ENCODE data around the gene UBXN11.

Gene UBXN11

GRCh38 chr1:26350701-26351589 is 44.5 kb upstream of the UBXN11 start:
- Histone ChIP-seq H3K27me3 (ENCODE audit: control insufficient read depth in 1 of 2, insufficient read depth in 1 of 2, low read length in 2 of 2) (peaks cover 14 to 19% of the 10 kb centered on the region in 2 experiments), H4K8ac (ENCODE audit: low read length) (no peak overlapping the region), H3K4me1 (ENCODE audit: control insufficient read depth, insufficient read depth, low read depth, low read length) (peaks cover 18% of the 10 kb centered on the region), H3K4me3 (ENCODE audit: insufficient read depth in 1 of 2, low read depth in 1 of 2, low read length in 2 of 2) (no peak overlapping the region), H2AFZ (ENCODE audit: low read depth, low read length) (no peak overlapping the region), H3K36me3 (ENCODE audit: control insufficient read depth in 1 of 2, insufficient read depth in 2 of 2, low read depth in 1 of 2, low read length in 2 of 2) (no peaks in the 10 kb centered on the region), H3K79me1 (replicated peaks; ENCODE audit: low read length, poor library complexity, severe bottlenecking) (no peaks in the 10 kb centered on the region), H2AK5ac (ENCODE audit: low read length, severe bottlenecking) (no peak overlapping the region), H3K4ac (ENCODE audit: low read depth in 1 of 2, low read length in 2 of 2) (no peak overlapping the region), H2BK5ac (ENCODE audit: low read depth, low read length, poor library complexity, severe bottlenecking) (no peak overlapping the region), H3K14ac (ENCODE audit: low read length in 2 of 2) (no peak overlapping the region), H3K18ac (ENCODE audit: low read depth in 1 of 2, low read length in 2 of 2) (no peak overlapping the region), H3K4me2 (ENCODE audit: low read length, poor library complexity, severe bottlenecking) (no peak overlapping the region), H4K91ac (ENCODE audit: low read length) (no peak overlapping the region), H3K23ac (ENCODE audit: low read length in 2 of 2) (no peak overlapping the region), H2BK15ac (ENCODE audit: low read depth, poor library complexity, severe bottlenecking) (no peak overlapping the region), H3K9me3 (ENCODE audit: control insufficient read depth, low read length) (no peaks in the 10 kb centered on the region), H3K27ac (ENCODE audit: low read length, poor library complexity, severe bottlenecking) (no peak overlapping the region), H2BK12ac (ENCODE audit: low read length in 2 of 2) (peak overlapping the region in 1 of 2 experiments; percentile 12), H3K9ac (ENCODE audit: low read length) (no peak overlapping the region), H2BK120ac (ENCODE audit: low read depth, low read length) (no peak overlapping the region)
- 49% methylated on average over 9 of the region's 9 CpGs for WGBS
- DNase-seq = peak; percentile 33

- H2BK12ac ChIP-seq (ENCODE audit: low read length in 2 of 2) = no peak overlapping the region
- H3K27ac ChIP-seq (ENCODE audit: low read length, poor library complexity, severe bottlenecking) = no peak overlapping the region
- peaks cover 18% of the 10 kb centered on the region for H3K4me1 ChIP-seq (ENCODE audit: control insufficient read depth, insufficient read depth, low read depth, low read length)
- 77% methylated on average over 2 of the region's 2 CpGs for WGBS
- H3K9ac ChIP-seq (ENCODE audit: low read length) = no peak overlapping the region
- H3K4ac ChIP-seq (ENCODE audit: low read depth in 1 of 2, low read length in 2 of 2) = no peak overlapping the region
- no peak overlapping the region for H4K91ac ChIP-seq (ENCODE audit: low read length)
- H3K14ac ChIP-seq (ENCODE audit: low read length in 2 of 2) = no peak overlapping the region
- no peak overlapping the region for H2AFZ ChIP-seq (ENCODE audit: low read depth, low read length)
- no peak overlapping the region for H2BK120ac ChIP-seq (ENCODE audit: low read depth, low read length)
- H2BK15ac ChIP-seq (ENCODE audit: low read depth, poor library complexity, severe bottlenecking) = no peak overlapping the region
- no peak overlapping the region for H4K8ac ChIP-seq (ENCODE audit: low read length)
- H3K23ac ChIP-seq (ENCODE audit: low read length in 2 of 2) = no peak overlapping the region
- H3K18ac ChIP-seq (ENCODE audit: low read depth in 1 of 2, low read length in 2 of 2) = no peak overlapping the region
- H3K36me3 ChIP-seq (ENCODE audit: control insufficient read depth in 1 of 2, insufficient read depth in 2 of 2, low read depth in 1 of 2, low read length in 2 of 2) = no peaks in the 10 kb centered on the region
- no peak overlapping the region for H2AK5ac ChIP-seq (ENCODE audit: low read length, severe bottlenecking)
- no peaks in the 10 kb centered on the region for H3K9me3 ChIP-seq (ENCODE audit: control insufficient read depth, low read length)
- H3K79me1 ChIP-seq (replicated peaks; ENCODE audit: low read length, poor library complexity, severe bottlenecking) = no peaks in the 10 kb centered on the region
- no peak overlapping the region for H2BK5ac ChIP-seq (ENCODE audit: low read depth, low read length, poor library complexity, severe bottlenecking)
- H3K4me3 ChIP-seq (ENCODE audit: insufficient read depth in 1 of 2, low read depth in 1 of 2, low read length in 2 of 2) = no peak overlapping the region
- H3K4me2 ChIP-seq (ENCODE audit: low read length, poor library complexity, severe bottlenecking) = no peak overlapping the region
- no peak for DNase-seq
- H3K27me3 ChIP-seq (ENCODE audit: control insufficient read depth in 1 of 2, insufficient read depth in 1 of 2, low read length in 2 of 2) = peaks cover 8 to 13% of the 10 kb centered on the region in 2 experiments
Observed at GRCh38 chr1:26350343-26350700, 43.9 kb upstream of the UBXN11 start.

GRCh38 chr1:26349877-26350244 is 43.4 kb upstream of the UBXN11 start:
- H3K27me3 ChIP-seq (ENCODE audit: control insufficient read depth in 1 of 2, insufficient read depth in 1 of 2, low read length in 2 of 2) = peaks cover 3 to 13% of the 10 kb centered on the region in 2 experiments
- H3K4me2 ChIP-seq (ENCODE audit: low read length, poor library complexity, severe bottlenecking) = no peak overlapping the region
- peaks cover 18% of the 10 kb centered on the region for H3K4me1 ChIP-seq (ENCODE audit: control insufficient read depth, insufficient read depth, low read depth, low read length)
- H4K91ac ChIP-seq (ENCODE audit: low read length) = no peak overlapping the region
- no peak overlapping the region for H3K4ac ChIP-seq (ENCODE audit: low read depth in 1 of 2, low read length in 2 of 2)
- H3K4me3 ChIP-seq (ENCODE audit: insufficient read depth in 1 of 2, low read depth in 1 of 2, low read length in 2 of 2) = no peak overlapping the region
- H3K23ac ChIP-seq (ENCODE audit: low read length in 2 of 2) = no peak overlapping the region
- H3K79me1 ChIP-seq (replicated peaks; ENCODE audit: low read length, poor library complexity, severe bottlenecking) = no peaks in the 10 kb centered on the region
- H2BK5ac ChIP-seq (ENCODE audit: low read depth, low read length, poor library complexity, severe bottlenecking) = no peak overlapping the region
- DNase-seq = no peak
- no peak overlapping the region for H2BK15ac ChIP-seq (ENCODE audit: low read depth, poor library complexity, severe bottlenecking)
- no peak overlapping the region for H3K9ac ChIP-seq (ENCODE audit: low read length)
- H4K8ac ChIP-seq (ENCODE audit: low read length) = no peak overlapping the region
- H3K18ac ChIP-seq (ENCODE audit: low read depth in 1 of 2, low read length in 2 of 2) = no peak overlapping the region
- no peak overlapping the region for H2BK120ac ChIP-seq (ENCODE audit: low read depth, low read length)
- 89% methylated on average over 5 of the region's 5 CpGs for WGBS
- no peak overlapping the region for H2AK5ac ChIP-seq (ENCODE audit: low read length, severe bottlenecking)
- no peak overlapping the region for H3K27ac ChIP-seq (ENCODE audit: low read length, poor library complexity, severe bottlenecking)
- H2BK12ac ChIP-seq (ENCODE audit: low read length in 2 of 2) = no peak overlapping the region
- no peak overlapping the region for H3K14ac ChIP-seq (ENCODE audit: low read length in 2 of 2)
- no peaks in the 10 kb centered on the region for H3K36me3 ChIP-seq (ENCODE audit: control insufficient read depth in 1 of 2, insufficient read depth in 2 of 2, low read depth in 1 of 2, low read length in 2 of 2)
- H2AFZ ChIP-seq (ENCODE audit: low read depth, low read length) = no peak overlapping the region
- H3K9me3 ChIP-seq (ENCODE audit: control insufficient read depth, low read length) = no peaks in the 10 kb centered on the region

GRCh38 chr1:26349188-26349876 is 42.9 kb upstream of the UBXN11 start:
- WGBS = 60% methylated on average over 7 of the region's 7 CpGs

More at GRCh38 chr1:26349188-26349876, 42.9 kb upstream of the UBXN11 start:
- no peak overlapping the region for H3K27ac ChIP-seq (ENCODE audit: low read length, poor library complexity, severe bottlenecking)
- no peak overlapping the region for H2AK5ac ChIP-seq (ENCODE audit: low read length, severe bottlenecking)
- H3K4me2 ChIP-seq (ENCODE audit: low read length, poor library complexity, severe bottlenecking) = no peak overlapping the region
- H3K9ac ChIP-seq (ENCODE audit: low read length) = no peak overlapping the region
- H3K18ac ChIP-seq (ENCODE audit: low read depth in 1 of 2, low read length in 2 of 2) = no peak overlapping the region
- no peak overlapping the region for H2AFZ ChIP-seq (ENCODE audit: low read depth, low read length)
- DNase-seq = peak; percentile 62
- H2BK15ac ChIP-seq (ENCODE audit: low read depth, poor library complexity, severe bottlenecking) = no peak overlapping the region
- H3K23ac ChIP-seq (ENCODE audit: low read length in 2 of 2) = no peak overlapping the region
- H2BK120ac ChIP-seq (ENCODE audit: low read depth, low read length) = no peak overlapping the region
- no peaks in the 10 kb centered on the region for H3K79me1 ChIP-seq (replicated peaks; ENCODE audit: low read length, poor library complexity, severe bottlenecking)
- H3K9me3 ChIP-seq (ENCODE audit: control insufficient read depth, low read length) = no peaks in the 10 kb centered on the region
- H4K91ac ChIP-seq (ENCODE audit: low read length) = no peak overlapping the region
- peaks cover 6 to 13% of the 10 kb centered on the region in 2 experiments for H3K27me3 ChIP-seq (ENCODE audit: control insufficient read depth in 1 of 2, insufficient read depth in 1 of 2, low read length in 2 of 2)
- no peaks in the 10 kb centered on the region for H3K36me3 ChIP-seq (ENCODE audit: control insufficient read depth in 1 of 2, insufficient read depth in 2 of 2, low read depth in 1 of 2, low read length in 2 of 2)
- H2BK12ac ChIP-seq (ENCODE audit: low read length in 2 of 2) = no peak overlapping the region
- H3K14ac ChIP-seq (ENCODE audit: low read length in 2 of 2) = no peak overlapping the region
- no peak overlapping the region for H3K4ac ChIP-seq (ENCODE audit: low read depth in 1 of 2, low read length in 2 of 2)
- no peak overlapping the region for H4K8ac ChIP-seq (ENCODE audit: low read length)
- no peak overlapping the region for H2BK5ac ChIP-seq (ENCODE audit: low read depth, low read length, poor library complexity, severe bottlenecking)
- H3K4me1 ChIP-seq (ENCODE audit: control insufficient read depth, insufficient read depth, low read depth, low read length) = peaks cover 18% of the 10 kb centered on the region
- no peak overlapping the region for H3K4me3 ChIP-seq (ENCODE audit: insufficient read depth in 1 of 2, low read depth in 1 of 2, low read length in 2 of 2)

Data from mesenchymal stem cell (in vitro differentiated cells and primary cell).